ENCODE results near the gene YIF1A.

GRCh38 chr11:66316849-66317251 is 27.9 kb upstream of the YIF1A start, which contains the start of gene CD248:
- TF ChIP-seq, protein P1, sequence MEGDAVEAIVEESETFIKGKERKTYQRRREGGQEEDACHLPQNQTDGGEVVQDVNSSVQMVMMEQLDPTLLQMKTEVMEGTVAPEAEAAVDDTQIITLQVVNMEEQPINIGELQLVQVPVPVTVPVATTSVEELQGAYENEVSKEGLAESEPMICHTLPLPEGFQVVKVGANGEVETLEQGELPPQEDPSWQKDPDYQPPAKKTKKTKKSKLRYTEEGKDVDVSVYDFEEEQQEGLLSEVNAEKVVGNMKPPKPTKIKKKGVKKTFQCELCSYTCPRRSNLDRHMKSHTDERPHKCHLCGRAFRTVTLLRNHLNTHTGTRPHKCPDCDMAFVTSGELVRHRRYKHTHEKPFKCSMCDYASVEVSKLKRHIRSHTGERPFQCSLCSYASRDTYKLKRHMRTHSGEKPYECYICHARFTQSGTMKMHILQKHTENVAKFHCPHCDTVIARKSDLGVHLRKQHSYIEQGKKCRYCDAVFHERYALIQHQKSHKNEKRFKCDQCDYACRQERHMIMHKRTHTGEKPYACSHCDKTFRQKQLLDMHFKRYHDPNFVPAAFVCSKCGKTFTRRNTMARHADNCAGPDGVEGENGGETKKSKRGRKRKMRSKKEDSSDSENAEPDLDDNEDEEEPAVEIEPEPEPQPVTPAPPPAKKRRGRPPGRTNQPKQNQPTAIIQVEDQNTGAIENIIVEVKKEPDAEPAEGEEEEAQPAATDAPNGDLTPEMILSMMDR (IDR thresholded peaks at IDR 0.05), result no peak
- no peak for TF ChIP-seq POLR2A (IDR thresholded peaks at IDR 0.05)

Data from lower leg skin (tissue), 3 donors.